ENCODE results near the gene KRT80.

KRT80 gene

GRCh38 chr12:52155048-52155868, 36.6 kb downstream of the KRT80 start:
- H3K27ac ChIP-seq: no peak overlapping the region
- TF ChIP-seq ZFX (IDR thresholded peaks at IDR 0.05; ENCODE audit: borderline replicate concordance): no peak
- no peak for TF ChIP-seq CTCF (IDR thresholded peaks at IDR 0.05)

GRCh38 chr12:52152905-52153317, 38.9 kb downstream of the KRT80 start:
- H3K27ac ChIP-seq: peak overlapping the region; percentile 94
- TF ChIP-seq CTCF (IDR thresholded peaks at IDR 0.05) (no peak), ZFX (IDR thresholded peaks at IDR 0.05; ENCODE audit: borderline replicate concordance) (no peak)

- TF ChIP-seq ZFX (IDR thresholded peaks at IDR 0.05; ENCODE audit: borderline replicate concordance) (no peak), CTCF (IDR thresholded peaks at IDR 0.05) (peak; percentile 100)
- H3K27ac ChIP-seq: peak overlapping the region; percentile 94
Measured at GRCh38 chr12:52151837-52152783, 39.7 kb downstream of the KRT80 start.

GRCh38 chr12:52151153-52151836, 40.5 kb downstream of the KRT80 start:
- peak overlapping the region; percentile 94 for H3K27ac ChIP-seq
- TF ChIP-seq ZFX (IDR thresholded peaks at IDR 0.05; ENCODE audit: borderline replicate concordance): no peak

- H3K27ac ChIP-seq: peak overlapping the region; percentile 94
- TF ChIP-seq ZFX (IDR thresholded peaks at IDR 0.05; ENCODE audit: borderline replicate concordance): no peak
- TF ChIP-seq CTCF (IDR thresholded peaks at IDR 0.05): no peak
Measured at GRCh38 chr12:52149651-52150241, 42.1 kb downstream of the KRT80 start.

- H3K27ac ChIP-seq: peak overlapping the region; percentile 94
- TF ChIP-seq CTCF (IDR thresholded peaks at IDR 0.05): no peak
- TF ChIP-seq ZFX (IDR thresholded peaks at IDR 0.05; ENCODE audit: borderline replicate concordance): no peak
Measured at GRCh38 chr12:52149182-52149641, 42.6 kb downstream of the KRT80 start.

Measured in 22Rv1 (cell line).